IMR-90 (cell line): ENCODE measurements around the gene BAZ2A. TPM values are rescaled to one million over a fixed set of nuclear protein-coding genes. Genes with fewer than 3 reads are reported as not detected.
"Not testable (repeated sequence)": the region's sequence is repeated elsewhere in the genome, so short reads cannot be mapped to it uniquely, and the experiment has no call there.

Source experiments
- ATAC-seq: fragments of 200-7000 bp; cut with Tn5 transposase; 2 replicates; pipeline ENCODE4 v1.9.1; 2020; ENCODE audit warnings: low read depth, mild to moderate bottlenecking, moderate library complexity
- BruUV-seq: library from RNA; stranded (reverse); fragments of 400-500 nt; replicated peaks from 2 replicates; lab custom pipeline; 2021; lab: Mats Ljungman, UMichigan
- CTCF ChIA-PET: fragments of 300-600 bp; formaldehyde crosslinking; extraction: SDS; loops from one replicate; lab custom pipeline; 2021; ENCODE audit warnings: antibody characterized with exemption; lab: Yijun Ruan, JAX
- POLR2A ChIA-PET: fragments of 300-600 bp; sonication (Branson Sonifier 250); formaldehyde crosslinking; loops from one replicate; lab custom pipeline; 2022; ENCODE audit warnings: antibody characterized with exemption; ENCODE audit not compliant: unreplicated experiment; lab: Charles Lee
- DNase-seq: peaks from one replicate; pipeline ENCODE4 v3.0.0; 2013
- H2AFZ ChIP-seq: replicated peaks from 2 replicates; pipeline ENCODE3; 2013; ENCODE audit warnings: low read length, mild to moderate bottlenecking; ENCODE audit not compliant: poor library complexity
- H2AK5ac ChIP-seq: 2 replicates; pipeline ENCODE4 v1.6.1; 2013; ENCODE audit warnings: low read depth, low read length, inconsistent platforms
- H2AK9ac ChIP-seq: replicated peaks from 2 replicates; pipeline ENCODE3; 2013; ENCODE audit warnings: mild to moderate bottlenecking, low read depth, low read length, moderate library complexity; ENCODE audit not compliant: poor library complexity
- H2BK120ac ChIP-seq: 2 replicates; pipeline ENCODE4 v1.6.1; 2013; ENCODE audit warnings: low read depth, low read length, inconsistent platforms
- H2BK15ac ChIP-seq: 3 replicates; pipeline ENCODE4 v1.6.1; 2013; ENCODE audit warnings: low read depth, low read length, inconsistent platforms
- H2BK20ac ChIP-seq: 2 replicates; pipeline ENCODE4 v1.6.1; 2013; ENCODE audit warnings: low read depth, mild to moderate bottlenecking, inconsistent platforms, low read length, moderate library complexity
- H2BK5ac ChIP-seq: 2 replicates; pipeline ENCODE4 v1.6.1; 2013; ENCODE audit warnings: mild to moderate bottlenecking, low read depth, low read length, inconsistent platforms; ENCODE audit not compliant: poor library complexity, severe bottlenecking
- H3K14ac ChIP-seq: replicated peaks from 2 replicates; pipeline ENCODE4 v1.6.1; 2013; ENCODE audit warnings: low read depth, low read length, inconsistent platforms
- H3K18ac ChIP-seq: 2 replicates; pipeline ENCODE4 v1.6.1; 2013; ENCODE audit warnings: low read depth, low read length, control low read depth
- H3K23ac ChIP-seq: 2 replicates; pipeline ENCODE4 v1.6.1; 2013; ENCODE audit warnings: low read depth, low read length, inconsistent platforms
- H3K27ac ChIP-seq: 2 replicates; pipeline ENCODE4 v1.5.1; 2013; ENCODE audit warnings: mild to moderate bottlenecking, control low read depth, low read length; ENCODE audit not compliant: insufficient read depth
- H3K27me3 ChIP-seq: 2 replicates; pipeline ENCODE4 v1.6.1; 2013; ENCODE audit warnings: low read length; ENCODE audit not compliant: control insufficient read depth, insufficient read depth
- H3K36me3 ChIP-seq: 2 replicates; pipeline ENCODE4 v1.6.1; 2013; ENCODE audit warnings: low read length, mixed read lengths; ENCODE audit not compliant: control insufficient read depth, insufficient read depth
- H3K4ac ChIP-seq: 2 replicates; pipeline ENCODE4 v1.6.1; 2013; ENCODE audit warnings: low read depth, low read length, inconsistent platforms
- H3K4me1 ChIP-seq: 2 replicates; pipeline ENCODE4 v1.6.1; 2013; ENCODE audit warnings: low read length, mixed read lengths; ENCODE audit not compliant: control insufficient read depth, insufficient read depth
- H3K4me2 ChIP-seq: 2 replicates; pipeline ENCODE4 v1.6.1; 2013; ENCODE audit warnings: low read depth, mild to moderate bottlenecking, control low read depth, low read length, moderate library complexity
- H3K4me3 ChIP-seq: 2 replicates; pipeline ENCODE4 v1.5.1; 2013; ENCODE audit warnings: low read depth, mild to moderate bottlenecking, control low read depth, low read length, moderate library complexity; ENCODE audit not compliant: insufficient read depth
- H3K56ac ChIP-seq: 2 replicates; pipeline ENCODE4 v1.6.1; 2013; ENCODE audit warnings: low read length, inconsistent platforms; ENCODE audit not compliant: insufficient read depth; ENCODE audit errors: extremely low read depth
- H3K79me1 ChIP-seq, 2 experiments: 2 replicates each; pipeline ENCODE4 v1.6.1; 2013; ENCODE audit warnings: low read length in 2 of 2, inconsistent platforms in 1 of 2, low read depth in 1 of 2
- H3K9ac ChIP-seq: 2 replicates; pipeline ENCODE4 v1.6.1; 2013; ENCODE audit warnings: low read depth, low read length, control low read depth
- H3K9me1 ChIP-seq: 2 replicates; pipeline ENCODE4 v1.6.1; 2013; ENCODE audit warnings: low read length, inconsistent platforms; ENCODE audit not compliant: insufficient read depth
- H3K9me3 ChIP-seq: 2 replicates; pipeline ENCODE4 v1.6.1; 2013; ENCODE audit warnings: low read length; ENCODE audit not compliant: control insufficient read depth, insufficient read depth
- H4K20me1 ChIP-seq: 2 replicates; pipeline ENCODE4 v1.6.1; 2013; ENCODE audit warnings: low read length, inconsistent platforms; ENCODE audit not compliant: insufficient read depth
- H4K5ac ChIP-seq: 2 replicates; pipeline ENCODE4 v1.6.1; 2013; ENCODE audit warnings: mild to moderate bottlenecking, low read depth, low read length, control low read depth
- H4K8ac ChIP-seq, 2 experiments: 2 replicates each; pipeline ENCODE4 v1.6.1; 2013; ENCODE audit warnings: low read depth in 2 of 2, low read length in 2 of 2, control low read depth in 1 of 2, inconsistent platforms in 1 of 2
- H4K91ac ChIP-seq: 2 replicates; pipeline ENCODE4 v1.6.1; 2013; ENCODE audit warnings: low read depth, low read length, inconsistent platforms; ENCODE audit not compliant: insufficient read depth
- WGBS, 2 experiments: methylation state at CpG; one replicate each; pipeline versions ENCODE4 v1.1.5 to v1.1.7; 2013; ENCODE audit warnings: missing lambda C conversion rate in 2 of 2; ENCODE audit not compliant: insufficient read length in 1 of 2; ENCODE audit errors: extremely low coverage in 2 of 2; 5-methylcytosine and 5-hydroxymethylcytosine counted together
- dilution Hi-C: fragments of 300-500 bp; cut with HindIII; formaldehyde crosslinking; loops from one replicate; pipeline ENCODE4 v1.14.3; 2018; ENCODE audit warnings: low sequenced_read_pairs; ENCODE audit not compliant: unreplicated experiment
- in situ Hi-C: fragments of 300-500 bp; cut with MboI; formaldehyde crosslinking; loops from 3 replicates; pipeline ENCODE4 v1.14.3; 2019; ENCODE audit warnings: low sequenced_read_pairs, inconsistent platforms, mixed read lengths
- intact Hi-C: fragments of 100-400 bp; cut with micrococcal nuclease; formaldehyde crosslinking; loops from 2 replicates; pipeline ENCODE4 v1.10.0; 2022
- polyA plus RNA-seq, 3 experiments: library from polyadenylated mRNA; depleted of rRNA; stranded (reverse); fragments of >200 nt; gene quantifications; 2 replicates each; pipeline ENCODE4 v1.2.3, GENCODE V29; 2012; ENCODE audit warnings: low replicate concordance in 1 of 3
- total RNA-seq: library from RNA; depleted of rRNA; stranded (reverse); fragments of >200 nt; gene quantifications from 2 replicates; pipeline ENCODE4 v1.2.3, GENCODE V29; 2012

BAZ2A gene
- total and polyA plus RNA-seq, 2 of the 4 experiments (the other 2 are of a cell fraction), result 15.4 to 42.8 TPM

- H3K27ac ChIP-seq, H2AK5ac ChIP-seq, BruUV-seq, H4K8ac ChIP-seq, H3K14ac ChIP-seq, H3K4ac ChIP-seq, H3K9me1 ChIP-seq, ATAC-seq, H3K18ac ChIP-seq, H4K91ac ChIP-seq, H3K4me2 ChIP-seq, H3K23ac ChIP-seq, H3K56ac ChIP-seq, H3K4me1 ChIP-seq, dilution Hi-C loops, H3K9ac ChIP-seq, H4K5ac ChIP-seq, H2AFZ ChIP-seq, H3K27me3 ChIP-seq, H2BK5ac ChIP-seq, POLR2A ChIA-PET, DNase-seq, H2BK15ac ChIP-seq, H2BK120ac ChIP-seq, H2BK20ac ChIP-seq, H3K4me3 ChIP-seq, H3K36me3 ChIP-seq, H2AK9ac ChIP-seq, H3K9me3 ChIP-seq, in situ Hi-C loops: not testable (repeated sequence)
- Histone ChIP-seq H4K20me1 (peaks cover 25% of the 10 kb centered on the region), H3K79me1 (peaks cover 2 to 18% of the 10 kb centered on the region in 2 experiments; a peak in 2 of 4 replicates)
- intact Hi-C loops, result loop anchor here (10.0 kb wide), 1 partner anchor 357 kb away; the partner anchor contains the start of gene ZBTB39
- CTCF ChIA-PET, result interaction anchor here (3.7 kb wide), 1 partner anchor 11 kb away, joined by 11 read pairs; no protein-coding TSS in a partner anchor
- WGBS, 2 experiments, result 100% methylated on average over 1 of the region's 9 CpGs; no CpG with 5 or more reads in 1 of the 2 experiments
Measured at GRCh38 chr12:56648023-56648422, 17.9 kb upstream of the BAZ2A start.
